NCI-H187 (cell line): ENCODE data around the gene PC.
A peak's percentile ranks its signal among the peaks of the same experiment; 100 is the strongest.

Experiments used
- DNase-seq, 2 experiments: peaks; one replicate each; lab custom pipeline; 2025; lab: John Stamatoyannopoulos, UW

PC gene

GRCh38 chr11:66855574-66856495 lies 102.3 kb downstream of the PC start:
- peak; percentile 83 to 92 for DNase-seq

- no peak for DNase-seq
Observed at GRCh38 chr11:66854729-66855211, 103.4 kb downstream of the PC start.

GRCh38 chr11:66854231-66854661 lies 103.9 kb downstream of the PC start:
- no peak for DNase-seq

- DNase-seq, result no peak
Observed at GRCh38 chr11:66853242-66854229, 104.6 kb downstream of the PC start.

GRCh38 chr11:66852466-66853241 lies 105.5 kb downstream of the PC start:
- no peak for DNase-seq

- DNase-seq, result no peak
Observed at GRCh38 chr11:66851698-66852465, 106.3 kb downstream of the PC start.

GRCh38 chr11:66851239-66851596 lies 107.0 kb downstream of the PC start:
- DNase-seq, result no peak

GRCh38 chr11:66850588-66851238 lies 107.5 kb downstream of the PC start:
- no peak for DNase-seq

GRCh38 chr11:66850235-66850587 lies 108.0 kb downstream of the PC start:
- DNase-seq, result no peak

- no peak for DNase-seq
Observed at GRCh38 chr11:66849501-66850234, 108.5 kb downstream of the PC start.

GRCh38 chr11:66848671-66849500 lies 109.3 kb downstream of the PC start:
- DNase-seq, result no peak

- DNase-seq, result no peak
Observed at GRCh38 chr11:66847461-66848232, 110.5 kb downstream of the PC start.

GRCh38 chr11:66846671-66847091 lies 111.5 kb downstream of the PC start:
- DNase-seq, result no peak

GRCh38 chr11:66845876-66846212 lies 112.3 kb downstream of the PC start:
- no peak for DNase-seq

GRCh38 chr11:66845143-66845875 lies 112.9 kb downstream of the PC start:
- DNase-seq, result no peak

- no peak for DNase-seq
Observed at GRCh38 chr11:66844496-66845142, 113.6 kb downstream of the PC start.
